HEK293 (cell line): ENCODE results near the gene SMIM5.

Experiments
- OSR2 ChIP-seq: fragments of 450-650 bp; formaldehyde crosslinking; IDR thresholded peaks from 2 replicates; pipeline ENCODE4 v1.5.1; 2016; ENCODE audit warnings: missing biosample characterization, missing genetic modification characterization
- ZFP3 ChIP-seq: fragments of 450-650 bp; formaldehyde crosslinking; IDR thresholded peaks from 2 replicates; pipeline ENCODE4 v1.5.1; 2016; ENCODE audit warnings: low read depth, missing biosample characterization, missing genetic modification characterization
- ZNF24 ChIP-seq: fragments of 450-650 bp; formaldehyde crosslinking; IDR thresholded peaks from 2 replicates; pipeline ENCODE4 v1.5.1; 2016; ENCODE audit warnings: missing biosample characterization, missing genetic modification characterization
- ZNF274 ChIP-seq, 2 experiments: fragments of 200-500 bp in 1 of 2; fragments of 450-650 bp in 1 of 2; sonication (Bioruptor generic) in 1 of 2; formaldehyde crosslinking in 1 of 2; IDR thresholded peaks; 2 replicates each; pipeline versions ENCODE4 v1.5.1 to v1.6.1; 2014 to 2016; ENCODE audit warnings: borderline replicate concordance in 1 of 2, inconsistent platforms in 1 of 2, low read length in 1 of 2, missing biosample characterization in 1 of 2, missing genetic modification characterization in 1 of 2
- ZNF555 ChIP-seq: fragments of 450-650 bp; formaldehyde crosslinking; conservative IDR thresholded peaks from 2 replicates; pipeline ENCODE4 v1.5.1; 2017; ENCODE audit warnings: missing biosample characterization, mild to moderate bottlenecking, missing genetic modification characterization, inconsistent platforms
- ZNF558 ChIP-seq: fragments of 450-650 bp; formaldehyde crosslinking; IDR thresholded peaks from 2 replicates; pipeline ENCODE4 v1.5.1; 2016; ENCODE audit warnings: missing biosample characterization, missing genetic modification characterization
- TF ChIP-seq, protein P1 (sequence below): fragments of 450-650 bp; formaldehyde crosslinking; IDR thresholded peaks from 2 replicates; pipeline ENCODE4 v1.5.1; 2016; ENCODE audit warnings: missing biosample characterization, missing genetic modification characterization
- TF ChIP-seq, protein P2 (sequence below): fragments of 450-650 bp; formaldehyde crosslinking; IDR thresholded peaks from 2 replicates; pipeline ENCODE4 v1.5.1; 2016; ENCODE audit warnings: missing biosample characterization, missing genetic modification characterization
- TF ChIP-seq, protein P3 (sequence below): fragments of 450-650 bp; formaldehyde crosslinking; IDR thresholded peaks from 2 replicates; pipeline ENCODE4 v1.5.1; 2017; ENCODE audit warnings: missing biosample characterization, missing genetic modification characterization
- TF ChIP-seq, protein P4 (sequence below): fragments of 450-650 bp; formaldehyde crosslinking; IDR thresholded peaks from 2 replicates; pipeline ENCODE4 v1.5.1; 2016; ENCODE audit warnings: missing biosample characterization, missing genetic modification characterization
- TF ChIP-seq, protein P5 (sequence below): fragments of 450-650 bp; formaldehyde crosslinking; IDR thresholded peaks from 2 replicates; pipeline ENCODE4 v1.5.1; 2016; ENCODE audit warnings: missing biosample characterization, missing genetic modification characterization, low read depth

DNA sequence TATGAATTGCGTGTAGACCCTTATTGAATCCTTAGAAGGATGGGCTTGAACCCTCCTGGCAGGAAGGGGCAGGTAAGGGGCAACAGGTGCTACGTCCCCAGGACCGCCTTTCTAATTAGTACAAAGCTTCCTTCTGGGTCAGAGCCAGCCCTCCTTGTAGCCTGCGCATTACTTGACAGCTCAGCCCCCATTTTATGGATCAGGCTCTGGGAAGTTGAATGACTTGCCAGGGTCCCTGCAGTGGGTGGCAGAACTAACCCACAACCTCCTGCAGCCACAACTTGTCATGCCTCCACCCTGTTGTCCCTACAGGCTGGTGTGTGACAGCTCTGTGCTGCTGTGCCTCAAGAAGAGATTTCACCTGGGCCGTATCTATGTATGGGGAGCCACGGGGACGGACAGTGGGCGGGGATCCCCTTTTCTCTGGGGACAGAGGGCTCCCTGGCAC, 42.9 kb upstream of the SMIM5 start:
- TF ChIP-seq, protein P1, sequence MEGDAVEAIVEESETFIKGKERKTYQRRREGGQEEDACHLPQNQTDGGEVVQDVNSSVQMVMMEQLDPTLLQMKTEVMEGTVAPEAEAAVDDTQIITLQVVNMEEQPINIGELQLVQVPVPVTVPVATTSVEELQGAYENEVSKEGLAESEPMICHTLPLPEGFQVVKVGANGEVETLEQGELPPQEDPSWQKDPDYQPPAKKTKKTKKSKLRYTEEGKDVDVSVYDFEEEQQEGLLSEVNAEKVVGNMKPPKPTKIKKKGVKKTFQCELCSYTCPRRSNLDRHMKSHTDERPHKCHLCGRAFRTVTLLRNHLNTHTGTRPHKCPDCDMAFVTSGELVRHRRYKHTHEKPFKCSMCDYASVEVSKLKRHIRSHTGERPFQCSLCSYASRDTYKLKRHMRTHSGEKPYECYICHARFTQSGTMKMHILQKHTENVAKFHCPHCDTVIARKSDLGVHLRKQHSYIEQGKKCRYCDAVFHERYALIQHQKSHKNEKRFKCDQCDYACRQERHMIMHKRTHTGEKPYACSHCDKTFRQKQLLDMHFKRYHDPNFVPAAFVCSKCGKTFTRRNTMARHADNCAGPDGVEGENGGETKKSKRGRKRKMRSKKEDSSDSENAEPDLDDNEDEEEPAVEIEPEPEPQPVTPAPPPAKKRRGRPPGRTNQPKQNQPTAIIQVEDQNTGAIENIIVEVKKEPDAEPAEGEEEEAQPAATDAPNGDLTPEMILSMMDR (tag by site-specific recombination), result no peak
- TF ChIP-seq, protein P2, sequence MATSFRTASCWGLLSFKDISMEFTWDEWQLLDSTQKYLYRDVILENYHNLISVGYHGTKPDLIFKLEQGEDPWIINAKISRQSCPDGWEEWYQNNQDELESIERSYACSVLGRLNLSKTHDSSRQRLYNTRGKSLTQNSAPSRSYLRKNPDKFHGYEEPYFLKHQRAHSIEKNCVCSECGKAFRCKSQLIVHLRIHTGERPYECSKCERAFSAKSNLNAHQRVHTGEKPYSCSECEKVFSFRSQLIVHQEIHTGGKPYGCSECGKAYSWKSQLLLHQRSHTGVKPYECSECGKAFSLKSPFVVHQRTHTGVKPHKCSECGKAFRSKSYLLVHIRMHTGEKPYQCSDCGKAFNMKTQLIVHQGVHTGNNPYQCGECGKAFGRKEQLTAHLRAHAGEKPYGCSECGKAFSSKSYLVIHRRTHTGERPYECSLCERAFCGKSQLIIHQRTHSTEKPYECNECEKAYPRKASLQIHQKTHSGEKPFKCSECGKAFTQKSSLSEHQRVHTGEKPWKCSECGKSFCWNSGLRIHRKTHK (tag by site-specific recombination), result no peak
- TF ChIP-seq ZNF555, result no peak
- TF ChIP-seq, protein P3, sequence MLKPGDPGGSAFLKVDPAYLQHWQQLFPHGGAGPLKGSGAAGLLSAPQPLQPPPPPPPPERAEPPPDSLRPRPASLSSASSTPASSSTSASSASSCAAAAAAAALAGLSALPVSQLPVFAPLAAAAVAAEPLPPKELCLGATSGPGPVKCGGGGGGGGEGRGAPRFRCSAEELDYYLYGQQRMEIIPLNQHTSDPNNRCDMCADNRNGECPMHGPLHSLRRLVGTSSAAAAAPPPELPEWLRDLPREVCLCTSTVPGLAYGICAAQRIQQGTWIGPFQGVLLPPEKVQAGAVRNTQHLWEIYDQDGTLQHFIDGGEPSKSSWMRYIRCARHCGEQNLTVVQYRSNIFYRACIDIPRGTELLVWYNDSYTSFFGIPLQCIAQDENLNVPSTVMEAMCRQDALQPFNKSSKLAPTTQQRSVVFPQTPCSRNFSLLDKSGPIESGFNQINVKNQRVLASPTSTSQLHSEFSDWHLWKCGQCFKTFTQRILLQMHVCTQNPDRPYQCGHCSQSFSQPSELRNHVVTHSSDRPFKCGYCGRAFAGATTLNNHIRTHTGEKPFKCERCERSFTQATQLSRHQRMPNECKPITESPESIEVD (tag by site-specific recombination), result no peak
- no peak for TF ChIP-seq ZNF558 (tag by site-specific recombination)
- TF ChIP-seq, protein P4, sequence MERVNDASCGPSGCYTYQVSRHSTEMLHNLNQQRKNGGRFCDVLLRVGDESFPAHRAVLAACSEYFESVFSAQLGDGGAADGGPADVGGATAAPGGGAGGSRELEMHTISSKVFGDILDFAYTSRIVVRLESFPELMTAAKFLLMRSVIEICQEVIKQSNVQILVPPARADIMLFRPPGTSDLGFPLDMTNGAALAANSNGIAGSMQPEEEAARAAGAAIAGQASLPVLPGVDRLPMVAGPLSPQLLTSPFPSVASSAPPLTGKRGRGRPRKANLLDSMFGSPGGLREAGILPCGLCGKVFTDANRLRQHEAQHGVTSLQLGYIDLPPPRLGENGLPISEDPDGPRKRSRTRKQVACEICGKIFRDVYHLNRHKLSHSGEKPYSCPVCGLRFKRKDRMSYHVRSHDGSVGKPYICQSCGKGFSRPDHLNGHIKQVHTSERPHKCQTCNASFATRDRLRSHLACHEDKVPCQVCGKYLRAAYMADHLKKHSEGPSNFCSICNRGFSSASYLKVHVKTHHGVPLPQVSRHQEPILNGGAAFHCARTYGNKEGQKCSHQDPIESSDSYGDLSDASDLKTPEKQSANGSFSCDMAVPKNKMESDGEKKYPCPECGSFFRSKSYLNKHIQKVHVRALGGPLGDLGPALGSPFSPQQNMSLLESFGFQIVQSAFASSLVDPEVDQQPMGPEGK, result no peak
- TF ChIP-seq, protein P5, sequence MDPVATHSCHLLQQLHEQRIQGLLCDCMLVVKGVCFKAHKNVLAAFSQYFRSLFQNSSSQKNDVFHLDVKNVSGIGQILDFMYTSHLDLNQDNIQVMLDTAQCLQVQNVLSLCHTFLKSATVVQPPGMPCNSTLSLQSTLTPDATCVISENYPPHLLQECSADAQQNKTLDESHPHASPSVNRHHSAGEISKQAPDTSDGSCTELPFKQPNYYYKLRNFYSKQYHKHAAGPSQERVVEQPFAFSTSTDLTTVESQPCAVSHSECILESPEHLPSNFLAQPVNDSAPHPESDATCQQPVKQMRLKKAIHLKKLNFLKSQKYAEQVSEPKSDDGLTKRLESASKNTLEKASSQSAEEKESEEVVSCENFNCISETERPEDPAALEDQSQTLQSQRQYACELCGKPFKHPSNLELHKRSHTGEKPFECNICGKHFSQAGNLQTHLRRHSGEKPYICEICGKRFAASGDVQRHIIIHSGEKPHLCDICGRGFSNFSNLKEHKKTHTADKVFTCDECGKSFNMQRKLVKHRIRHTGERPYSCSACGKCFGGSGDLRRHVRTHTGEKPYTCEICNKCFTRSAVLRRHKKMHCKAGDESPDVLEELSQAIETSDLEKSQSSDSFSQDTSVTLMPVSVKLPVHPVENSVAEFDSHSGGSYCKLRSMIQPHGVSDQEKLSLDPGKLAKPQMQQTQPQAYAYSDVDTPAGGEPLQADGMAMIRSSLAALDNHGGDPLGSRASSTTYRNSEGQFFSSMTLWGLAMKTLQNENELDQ (tag by site-specific recombination), result no peak
- no peak for TF ChIP-seq ZNF274 (IDR thresholded peaks at IDR 0.05; ENCODE audit: low read length)
- no peak for TF ChIP-seq ZNF274 (tag by site-specific recombination; IDR thresholded peaks at IDR 0.05; ENCODE audit: borderline replicate concordance)
- no peak for TF ChIP-seq OSR2
- no peak for TF ChIP-seq ZFP3 (tag by site-specific recombination)
- TF ChIP-seq ZNF24 (tag by site-specific recombination), result no peak
